ENCODE results near the gene ATP8A2.

The ATP8A2 gene

GRCh38 chr13:25689539-25689938 is 317.8 kb downstream of the ATP8A2 start:
- no peak for DNase-seq

GRCh38 chr13:25690582-25690981 is 318.8 kb downstream of the ATP8A2 start:
- DNase-seq = no peak

- no peak for DNase-seq
Observed at GRCh38 chr13:25691654-25692053, 319.9 kb downstream of the ATP8A2 start.

GRCh38 chr13:25692099-25692498 is 320.3 kb downstream of the ATP8A2 start:
- no peak for DNase-seq

- no peak for DNase-seq
Observed at GRCh38 chr13:25699056-25699455, 327.3 kb downstream of the ATP8A2 start.

- DNase-seq = no peak
Observed at GRCh38 chr13:25699600-25699999, 327.8 kb downstream of the ATP8A2 start.

- DNase-seq = no peak
Observed at GRCh38 chr13:25701304-25701703, 329.5 kb downstream of the ATP8A2 start.

GRCh38 chr13:25702386-25702785 is 330.6 kb downstream of the ATP8A2 start:
- DNase-seq = no peak

- no peak for DNase-seq
Observed at GRCh38 chr13:25707726-25708125, 336.0 kb downstream of the ATP8A2 start.

GRCh38 chr13:25708268-25708667 is 336.5 kb downstream of the ATP8A2 start:
- DNase-seq = no peak

- no peak for DNase-seq
Observed at GRCh38 chr13:25709088-25709487, 337.3 kb downstream of the ATP8A2 start.

- no peak for DNase-seq
Observed at GRCh38 chr13:25715760-25716159, 344.0 kb downstream of the ATP8A2 start.

GRCh38 chr13:25717666-25718197 is 346.0 kb downstream of the ATP8A2 start:
- no peak for DNase-seq

- no peak for DNase-seq
Observed at GRCh38 chr13:25719666-25720065, 347.9 kb downstream of the ATP8A2 start.

- no peak for DNase-seq
Observed at GRCh38 chr13:25722893-25723292, 351.1 kb downstream of the ATP8A2 start.

- no peak for DNase-seq
Observed at GRCh38 chr13:25725104-25725503, 353.3 kb downstream of the ATP8A2 start.

GRCh38 chr13:25727250-25727649 is 355.5 kb downstream of the ATP8A2 start:
- DNase-seq = no peak

GRCh38 chr13:25727810-25728209 is 356.0 kb downstream of the ATP8A2 start:
- no peak for DNase-seq

- no peak for DNase-seq
Observed at GRCh38 chr13:25729201-25729600, 357.4 kb downstream of the ATP8A2 start.

GRCh38 chr13:25731037-25731436 is 359.3 kb downstream of the ATP8A2 start:
- DNase-seq = no peak

GRCh38 chr13:25731536-25731935 is 359.8 kb downstream of the ATP8A2 start:
- no peak for DNase-seq

GRCh38 chr13:25732111-25732865 is 360.5 kb downstream of the ATP8A2 start:
- no peak for DNase-seq

GRCh38 chr13:25733001-25733491 is 361.3 kb downstream of the ATP8A2 start:
- DNase-seq = no peak

GRCh38 chr13:25733696-25734435 is 362.1 kb downstream of the ATP8A2 start:
- no peak for DNase-seq
